Testis (tissue), 2 donors: ENCODE measurements around the gene PRKACB.

Experiments used
- CTCF ChIP-seq, 3 experiments: fragments of 450-650 bp in 2 of 3; fragments of 200-600 bp in 1 of 3; sonication (generic) in 1 of 3; IDR thresholded peaks; one replicate each; pipeline ENCODE4 v1.5.1; 2016 to 2019; ENCODE audit warnings: antibody characterized with exemption in 3 of 3, mild to moderate bottlenecking in 2 of 3, moderate library complexity in 1 of 3
- POLR2A ChIP-seq: fragments of 450-650 bp; IDR thresholded peaks from one replicate; pipeline ENCODE4 v1.6.1; 2017; ENCODE audit warnings: antibody characterized with exemption, mild to moderate bottlenecking, moderate library complexity

- TF ChIP-seq POLR2A (no peak), CTCF (IDR thresholded peaks at IDR 0.05) (no peak)
Observed at GRCh38 chr1:84271441-84272151, 127.5 kb downstream of the PRKACB start.
